SK-N-SH (cell line): Measurements from ENCODE around the gene NKX6-2. TPM values are rescaled to one million over a fixed set of nuclear protein-coding genes. Genes with fewer than 3 reads are reported as not detected.

ENCODE experiments used
- CTCF ChIA-PET: fragments of 300-600, 350-600 bp; formaldehyde crosslinking; extraction: SDS; loops from one replicate; lab custom pipeline; 2021; lab: Yijun Ruan, JAX
- POLR2A ChIA-PET: fragments of 350-600 bp; sonication (Branson Sonifier 250); formaldehyde crosslinking; extraction: SDS; loops from one replicate; lab custom pipeline; 2020; ENCODE audit warnings: antibody characterized with exemption, inconsistent platforms; lab: Yijun Ruan, JAX
- DNase-seq: peaks from one replicate; pipeline ENCODE4 v3.0.0; 2012
- H2AFZ ChIP-seq: fragments of 200-600 bp; sonication (generic); 2 replicates; pipeline ENCODE4 v1.8.1; 2016; ENCODE audit warnings: antibody characterized with exemption, mild to moderate bottlenecking, low read depth
- H3F3A ChIP-seq: fragments of 200-600 bp; sonication (generic); replicated peaks from 2 replicates; pipeline ENCODE3; 2016; ENCODE audit warnings: antibody characterized with exemption, mild to moderate bottlenecking; ENCODE audit not compliant: insufficient read depth
- H3K27ac ChIP-seq, 2 experiments: fragments of 200-500 bp in 1 of 2; fragments of 200-600 bp in 1 of 2; sonication (Bioruptor generic) in 1 of 2; sonication (generic), shearing (Covaris generic) in 1 of 2; 2 replicates each; pipeline versions ENCODE4 v1.5.1 to v1.6.1; 2014 to 2016; ENCODE audit warnings: low read depth in 2 of 2, inconsistent platforms in 1 of 2, low read length in 1 of 2, mild to moderate bottlenecking in 1 of 2, mixed read lengths in 1 of 2
- H3K27me3 ChIP-seq: fragments of 200-600 bp; sonication (generic), shearing (Covaris generic); 2 replicates; pipeline ENCODE4 v1.6.1; 2016; ENCODE audit warnings: mixed run types; ENCODE audit not compliant: insufficient read depth
- H3K36me3 ChIP-seq, 2 experiments: fragments of 200-500 bp in 1 of 2; fragments of 200-600 bp in 1 of 2; sonication (Bioruptor generic) in 1 of 2; sonication (generic) in 1 of 2; replicated peaks in 1 of 2; 2 replicates each; pipeline versions ENCODE3 to v1.5.1; 2014 to 2016; ENCODE audit warnings: low read length in 1 of 2, mild to moderate bottlenecking in 1 of 2; ENCODE audit not compliant: insufficient read depth in 2 of 2, control insufficient read depth in 1 of 2
- H3K4me1 ChIP-seq, 2 experiments: fragments of 200-500 bp in 1 of 2; fragments of 200-600 bp in 1 of 2; sonication (Bioruptor generic) in 1 of 2; sonication (generic), shearing (Covaris generic) in 1 of 2; 2 replicates each; pipeline versions ENCODE4 v1.5.1 to v1.6.1; 2014 to 2016; ENCODE audit warnings: low read depth in 1 of 2, low read length in 1 of 2, mixed run types in 1 of 2; ENCODE audit not compliant: insufficient read depth in 2 of 2, control insufficient read depth in 1 of 2
- H3K4me2 ChIP-seq: fragments of 200-600 bp; sonication (generic), shearing (Covaris generic); 2 replicates; pipeline ENCODE4 v1.6.1; 2017; ENCODE audit warnings: mixed run types
- H3K4me3 ChIP-seq, 2 experiments: fragments of 200-500 bp in 1 of 2; fragments of 200-600 bp in 1 of 2; sonication (Bioruptor generic) in 1 of 2; sonication (generic), shearing (Covaris generic) in 1 of 2; 2 replicates each; pipeline versions ENCODE4 v1.5.1 to v1.8.1; 2014 to 2016; ENCODE audit warnings: low read depth in 2 of 2, inconsistent platforms in 1 of 2, low read length in 1 of 2, mild to moderate bottlenecking in 1 of 2, mixed read lengths in 1 of 2, moderate library complexity in 1 of 2
- H3K79me2 ChIP-seq: fragments of 200-600 bp; sonication (generic); 2 replicates; pipeline ENCODE4 v1.8.1; 2017; ENCODE audit warnings: mild to moderate bottlenecking; ENCODE audit not compliant: insufficient read depth
- H3K9ac ChIP-seq: fragments of 200-600 bp; sonication (generic); 2 replicates; pipeline ENCODE4 v1.6.1; 2017; ENCODE audit warnings: mixed run types
- H3K9me2 ChIP-seq: fragments of 200-600 bp; sonication (generic); 2 replicates; pipeline ENCODE4 v1.6.1; 2017; ENCODE audit warnings: mixed run types
- H3K9me3 ChIP-seq: fragments of 200-600 bp; sonication (generic); 2 replicates; pipeline ENCODE4 v1.6.1; 2017; ENCODE audit warnings: mixed run types, mild to moderate bottlenecking, moderate library complexity
- H4K20me1 ChIP-seq: fragments of 200-600 bp; sonication (generic); 2 replicates; pipeline ENCODE4 v1.6.1; 2017; ENCODE audit warnings: mild to moderate bottlenecking, mixed run types; ENCODE audit not compliant: insufficient read depth
- CHD2 ChIP-seq: fragments of 150-350 bp; IDR thresholded peaks from 2 replicates; pipeline ENCODE4 v1.6.1; 2018; ENCODE audit warnings: low read length; ENCODE audit not compliant: partially characterized antibody
- EP300 ChIP-seq, 2 experiments: IDR thresholded peaks; 2 replicates each; pipeline versions ENCODE4 v1.4.0 to v1.6.1; 2012; ENCODE audit warnings: borderline replicate concordance in 1 of 2, low read depth in 1 of 2, low read length in 1 of 2
- EZH2phosphoT487 ChIP-seq: fragments of 200-600 bp; sonication (generic); IDR thresholded peaks from 2 replicates; pipeline ENCODE4 v1.6.1; 2017; ENCODE audit warnings: low read depth, mixed run types, mild to moderate bottlenecking, antibody characterized with exemption, moderate library complexity, borderline replicate concordance
- FOSL2 ChIP-seq: IDR thresholded peaks from 2 replicates; pipeline ENCODE4 v1.4.0; 2012; ENCODE audit warnings: low read depth, mild to moderate bottlenecking, moderate library complexity, borderline replicate concordance
- FOXJ3 ChIP-seq: sonication (generic); formaldehyde crosslinking; IDR thresholded peaks from 2 replicates; pipeline ENCODE4 v1.5.1; 2020; ENCODE audit warnings: mild to moderate bottlenecking, missing genetic modification reagents
- GABPA ChIP-seq: IDR thresholded peaks from 2 replicates; pipeline ENCODE4 v1.4.0; 2012; ENCODE audit warnings: low read depth, mild to moderate bottlenecking
- GATA2 ChIP-seq: sonication (generic); formaldehyde crosslinking; IDR thresholded peaks from 2 replicates; pipeline ENCODE4 v1.5.0; 2020; ENCODE audit warnings: mild to moderate bottlenecking, missing genetic modification reagents
- MXI1 ChIP-seq: IDR thresholded peaks from 2 replicates; pipeline ENCODE4 v1.6.1; 2012; ENCODE audit warnings: mild to moderate bottlenecking, low read depth, low read length, improper control_type of control experiment
- NFIC ChIP-seq: IDR thresholded peaks from 2 replicates; pipeline ENCODE4 v1.4.0; 2012; ENCODE audit warnings: borderline replicate concordance
- NRF1 ChIP-seq: IDR thresholded peaks from 2 replicates; pipeline ENCODE4 v1.6.1; 2012; ENCODE audit warnings: low read depth, mild to moderate bottlenecking, low read length
- RCOR1 ChIP-seq: fragments of 150-350 bp; IDR thresholded peaks from 2 replicates; pipeline ENCODE4 v1.6.1; 2017; ENCODE audit warnings: antibody characterized with exemption, low read length
- TEAD4 ChIP-seq: IDR thresholded peaks from 2 replicates; pipeline ENCODE4 v1.4.0; 2012; ENCODE audit warnings: mild to moderate bottlenecking, borderline replicate concordance; ENCODE audit not compliant: insufficient read depth
- YY1 ChIP-seq: IDR thresholded peaks from 2 replicates; pipeline ENCODE4 v1.4.0; 2012; ENCODE audit warnings: low read depth, mild to moderate bottlenecking
- WGBS: methylation state at CpG from one replicate; pipeline ENCODE4 v1.1.6; 2017; ENCODE audit warnings: low lambda C conversion rate; 5-methylcytosine and 5-hydroxymethylcytosine counted together
- polyA plus RNA-seq, 3 experiments: library from polyadenylated mRNA; depleted of rRNA; stranded (reverse); fragments of >200 nt; gene quantifications; 2 replicates each; pipeline ENCODE4 v1.2.3, GENCODE V29; 2012
- TF ChIP-seq, protein P1 (sequence below): fragments of 200-600 bp; sonication (generic); IDR thresholded peaks from 2 replicates; pipeline ENCODE4 v1.6.1; 2017; ENCODE audit warnings: antibody characterized with exemption, mild to moderate bottlenecking, moderate library complexity
- TF ChIP-seq, protein P2 (sequence below): IDR thresholded peaks from 2 replicates; pipeline ENCODE4 v1.4.0; 2012; ENCODE audit warnings: low read depth, borderline replicate concordance
- TF ChIP-seq, protein P3 (sequence below): fragments of 150-350 bp; IDR thresholded peaks from 2 replicates; pipeline ENCODE4 v1.6.1; 2017; ENCODE audit warnings: antibody characterized with exemption, low read length, low read depth, borderline replicate concordance
- TF ChIP-seq, protein P4 (sequence below): fragments of 150-350 bp; IDR thresholded peaks from 2 replicates; pipeline ENCODE4 v1.6.1; 2016; ENCODE audit warnings: mild to moderate bottlenecking, low read depth, low read length

Gene NKX6-2
- polyA plus RNA-seq, 1 of the 3 experiments (the other 2 are of a cell fraction): not detected

DNA sequence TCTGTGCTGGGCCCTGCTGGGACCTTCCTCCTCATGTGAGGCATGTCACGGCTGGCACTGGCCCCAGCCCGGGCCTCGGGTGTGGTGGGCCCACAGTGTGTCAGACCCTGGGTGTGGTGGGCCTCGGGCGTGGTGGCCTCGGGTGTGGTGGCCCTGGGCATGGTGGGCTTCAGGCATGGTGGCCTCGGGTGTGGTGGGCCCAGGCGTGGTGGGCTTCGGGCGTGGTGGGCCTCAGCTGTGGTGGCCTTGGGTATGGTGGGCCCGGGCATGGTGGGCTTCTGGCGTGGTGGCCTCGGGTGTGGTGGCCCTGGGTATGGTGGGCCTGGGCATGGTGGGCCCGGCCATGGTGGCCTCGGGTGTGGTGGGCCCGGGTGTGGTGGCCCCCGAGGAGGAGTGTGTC, 40.4 kb downstream of the NKX6-2 start (continued):
- no peak for TF ChIP-seq CHD2
- TF ChIP-seq GATA2 (CRISPR knock-in tag): no peak
- TF ChIP-seq, protein P1, sequence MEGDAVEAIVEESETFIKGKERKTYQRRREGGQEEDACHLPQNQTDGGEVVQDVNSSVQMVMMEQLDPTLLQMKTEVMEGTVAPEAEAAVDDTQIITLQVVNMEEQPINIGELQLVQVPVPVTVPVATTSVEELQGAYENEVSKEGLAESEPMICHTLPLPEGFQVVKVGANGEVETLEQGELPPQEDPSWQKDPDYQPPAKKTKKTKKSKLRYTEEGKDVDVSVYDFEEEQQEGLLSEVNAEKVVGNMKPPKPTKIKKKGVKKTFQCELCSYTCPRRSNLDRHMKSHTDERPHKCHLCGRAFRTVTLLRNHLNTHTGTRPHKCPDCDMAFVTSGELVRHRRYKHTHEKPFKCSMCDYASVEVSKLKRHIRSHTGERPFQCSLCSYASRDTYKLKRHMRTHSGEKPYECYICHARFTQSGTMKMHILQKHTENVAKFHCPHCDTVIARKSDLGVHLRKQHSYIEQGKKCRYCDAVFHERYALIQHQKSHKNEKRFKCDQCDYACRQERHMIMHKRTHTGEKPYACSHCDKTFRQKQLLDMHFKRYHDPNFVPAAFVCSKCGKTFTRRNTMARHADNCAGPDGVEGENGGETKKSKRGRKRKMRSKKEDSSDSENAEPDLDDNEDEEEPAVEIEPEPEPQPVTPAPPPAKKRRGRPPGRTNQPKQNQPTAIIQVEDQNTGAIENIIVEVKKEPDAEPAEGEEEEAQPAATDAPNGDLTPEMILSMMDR: no peak

DNA sequence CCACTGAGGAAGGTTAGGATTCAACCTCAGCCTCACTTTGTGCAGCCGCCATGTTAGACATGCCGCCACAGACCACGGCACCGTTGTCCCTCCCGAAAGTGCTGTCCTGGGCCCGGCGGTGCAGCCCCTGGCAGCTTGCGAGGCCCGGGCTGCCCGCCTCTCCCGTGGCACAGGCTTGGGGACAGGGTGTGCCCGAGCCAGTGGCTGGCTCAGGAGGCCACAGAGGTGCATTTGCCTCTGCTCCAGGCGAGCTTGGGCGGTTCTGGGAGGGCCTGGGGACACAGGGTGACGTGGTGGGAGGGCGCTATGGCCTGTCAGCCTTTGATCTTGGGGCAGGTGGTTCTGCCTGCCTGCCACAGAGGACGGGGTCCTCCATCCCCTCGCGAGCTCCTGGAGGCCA, 41.1 kb downstream of the NKX6-2 start:
- WGBS: 90% methylated on average over 2 of the region's 19 CpGs
- no peak for TF ChIP-seq GABPA
- TF ChIP-seq NRF1: no peak
- no peak for TF ChIP-seq YY1
- TF ChIP-seq TEAD4: no peak
- no peak for TF ChIP-seq FOXJ3 (CRISPR knock-in tag)
- TF ChIP-seq EP300 (IDR thresholded peaks at IDR 0.05; ENCODE audit: borderline replicate concordance in 1 of 2, low read depth in 1 of 2, low read length in 1 of 2): no peak
- TF ChIP-seq, protein P2, sequence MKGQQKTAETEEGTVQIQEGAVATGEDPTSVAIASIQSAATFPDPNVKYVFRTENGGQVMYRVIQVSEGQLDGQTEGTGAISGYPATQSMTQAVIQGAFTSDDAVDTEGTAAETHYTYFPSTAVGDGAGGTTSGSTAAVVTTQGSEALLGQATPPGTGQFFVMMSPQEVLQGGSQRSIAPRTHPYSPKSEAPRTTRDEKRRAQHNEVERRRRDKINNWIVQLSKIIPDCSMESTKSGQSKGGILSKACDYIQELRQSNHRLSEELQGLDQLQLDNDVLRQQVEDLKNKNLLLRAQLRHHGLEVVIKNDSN: no peak
- no peak for TF ChIP-seq MXI1
- no peak for TF ChIP-seq RCOR1
- TF ChIP-seq, protein P3, sequence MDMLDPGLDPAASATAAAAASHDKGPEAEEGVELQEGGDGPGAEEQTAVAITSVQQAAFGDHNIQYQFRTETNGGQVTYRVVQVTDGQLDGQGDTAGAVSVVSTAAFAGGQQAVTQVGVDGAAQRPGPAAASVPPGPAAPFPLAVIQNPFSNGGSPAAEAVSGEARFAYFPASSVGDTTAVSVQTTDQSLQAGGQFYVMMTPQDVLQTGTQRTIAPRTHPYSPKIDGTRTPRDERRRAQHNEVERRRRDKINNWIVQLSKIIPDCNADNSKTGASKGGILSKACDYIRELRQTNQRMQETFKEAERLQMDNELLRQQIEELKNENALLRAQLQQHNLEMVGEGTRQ: no peak
- TF ChIP-seq FOSL2: no peak
- TF ChIP-seq, protein P4, sequence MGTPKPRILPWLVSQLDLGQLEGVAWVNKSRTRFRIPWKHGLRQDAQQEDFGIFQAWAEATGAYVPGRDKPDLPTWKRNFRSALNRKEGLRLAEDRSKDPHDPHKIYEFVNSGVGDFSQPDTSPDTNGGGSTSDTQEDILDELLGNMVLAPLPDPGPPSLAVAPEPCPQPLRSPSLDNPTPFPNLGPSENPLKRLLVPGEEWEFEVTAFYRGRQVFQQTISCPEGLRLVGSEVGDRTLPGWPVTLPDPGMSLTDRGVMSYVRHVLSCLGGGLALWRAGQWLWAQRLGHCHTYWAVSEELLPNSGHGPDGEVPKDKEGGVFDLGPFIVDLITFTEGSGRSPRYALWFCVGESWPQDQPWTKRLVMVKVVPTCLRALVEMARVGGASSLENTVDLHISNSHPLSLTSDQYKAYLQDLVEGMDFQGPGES: no peak
- TF ChIP-seq NFIC: no peak
- TF ChIP-seq EZH2phosphoT487: no peak
- DNase-seq: no peak
- Histone ChIP-seq H3K79me2 (no peaks in the 10 kb centered on the region), H3F3A (no peaks in the 10 kb centered on the region), H4K20me1 (no peaks in the 10 kb centered on the region), H3K4me3 (no peak overlapping the region), H3K36me3 (no peaks in the 10 kb centered on the region), H3K9me2 (no peaks in the 10 kb centered on the region), H3K27ac (no peak overlapping the region), H3K4me1 (no peaks in the 10 kb centered on the region), H3K4me2 (no peak overlapping the region), H3K27me3 (no peaks in the 10 kb centered on the region), H3K9ac (no peak overlapping the region), H3K9me3 (no peaks in the 10 kb centered on the region), H2AFZ (no peak overlapping the region)
- CTCF ChIA-PET: no interaction called here
- POLR2A ChIA-PET: no interaction called here
